GM23248 (cell line): Measurements from ENCODE around the gene TBC1D3B. TPM values are rescaled to one million over a fixed set of nuclear protein-coding genes. Genes with fewer than 3 reads are reported as not detected.
"Not testable (repeated sequence)": the region's sequence is repeated elsewhere in the genome, so short reads cannot be mapped to it uniquely, and the experiment has no call there.

Experiments
- DNase-seq: peaks from one replicate; pipeline ENCODE4 v3.0.0-alpha.2; 2015
- H2AFZ ChIP-seq: fragments of 200-600 bp; sonication (generic); 2 replicates; pipeline ENCODE4 v1.6.1; 2016; ENCODE audit warnings: antibody characterized with exemption
- H3F3A ChIP-seq: fragments of 200-600 bp; sonication (generic); 2 replicates; pipeline ENCODE4 v1.6.1; 2016; ENCODE audit warnings: mild to moderate bottlenecking, antibody characterized with exemption, mixed run types; ENCODE audit not compliant: insufficient read depth
- H3K27ac ChIP-seq: fragments of 200-600 bp; sonication (generic); 2 replicates; pipeline ENCODE4 v1.5.1; 2016; ENCODE audit warnings: mild to moderate bottlenecking
- H3K27me3 ChIP-seq: fragments of 200-600 bp; sonication (generic); replicated peaks from 2 replicates; pipeline ENCODE4 v1.6.1; 2016; ENCODE audit warnings: mild to moderate bottlenecking; ENCODE audit not compliant: insufficient read depth
- H3K36me3 ChIP-seq: fragments of 200-600 bp; sonication (generic); 2 replicates; pipeline ENCODE4 v1.6.1; 2016; ENCODE audit warnings: low read depth, mild to moderate bottlenecking
- H3K4me1 ChIP-seq: fragments of 200-600 bp; sonication (generic); 2 replicates; pipeline ENCODE4 v1.6.1; 2016; ENCODE audit warnings: mild to moderate bottlenecking; ENCODE audit not compliant: insufficient read depth
- H3K4me2 ChIP-seq: fragments of 200-600 bp; sonication (generic); one replicate; pipeline ENCODE4 v1.6.1; 2016; ENCODE audit warnings: mild to moderate bottlenecking; ENCODE audit not compliant: unreplicated experiment
- H3K4me3 ChIP-seq: fragments of 200-600 bp; sonication (generic); 2 replicates; pipeline ENCODE4 v1.5.1; 2016; ENCODE audit warnings: mild to moderate bottlenecking
- H3K79me2 ChIP-seq: fragments of 200-600 bp; sonication (generic); 2 replicates; pipeline ENCODE4 v1.6.1; 2016; ENCODE audit warnings: mild to moderate bottlenecking; ENCODE audit not compliant: insufficient read depth
- H3K9ac ChIP-seq: fragments of 200-600 bp; sonication (generic); 2 replicates; pipeline ENCODE4 v1.6.1; 2016; ENCODE audit warnings: mild to moderate bottlenecking
- H3K9me2 ChIP-seq: fragments of 200-600 bp; sonication (generic); 2 replicates; pipeline ENCODE4 v1.6.1; 2016; ENCODE audit warnings: mixed run types, mild to moderate bottlenecking, moderate library complexity; ENCODE audit not compliant: insufficient read depth
- H3K9me3 ChIP-seq: fragments of 200-600 bp; sonication (generic); one replicate; pipeline ENCODE4 v1.6.1; 2017; ENCODE audit warnings: low read depth
- H4K20me1 ChIP-seq: fragments of 200-600 bp; sonication (generic); 2 replicates; pipeline ENCODE4 v1.6.0; 2016; ENCODE audit not compliant: insufficient read depth
- EZH2 ChIP-seq: fragments of 200-600 bp; sonication (generic); IDR thresholded peaks from 2 replicates; pipeline ENCODE4 v1.6.1; 2018; ENCODE audit warnings: antibody characterized with exemption, mild to moderate bottlenecking; ENCODE audit not compliant: insufficient read depth, poor library complexity, severe bottlenecking
- EZH2phosphoT487 ChIP-seq: fragments of 200-600 bp; sonication (generic); IDR thresholded peaks from 2 replicates; pipeline ENCODE4 v1.6.1; 2018; ENCODE audit warnings: antibody characterized with exemption, moderate library complexity, mild to moderate bottlenecking, low read depth; ENCODE audit not compliant: insufficient read depth
- WGBS, 2 experiments: methylation state at CpG; one replicate each; pipeline ENCODE4 v1.1.6; 2015 to 2017; ENCODE audit warnings: low lambda C conversion rate in 2 of 2, low coverage in 1 of 2; ENCODE audit errors: missing lambda C conversion rate in 2 of 2; 5-methylcytosine and 5-hydroxymethylcytosine counted together
- in situ Hi-C: fragments of 300-500 bp; cut with MboI; formaldehyde crosslinking; loops from 2 replicates; pipeline ENCODE4 v1.15.0; 2020
- polyA plus RNA-seq: library from polyadenylated mRNA; unstranded; fragments of >200 nt; fragmentation: Nextera tagmentation; extraction: Ambion mirVana; gene quantifications from 2 replicates; pipeline ENCODE4 v1.2.1, GENCODE V29; 2016
- total RNA-seq: library from RNA; depleted of rRNA; stranded (reverse); fragments of >200 nt; shearing (Covaris generic); gene quantifications from 2 replicates; pipeline ENCODE4 v1.2.3, GENCODE V29; 2014

TBC1D3B gene
- total and polyA plus RNA-seq, 2 experiments from 2014 or later, result 0.64 TPM; not detected in 1

GRCh38 chr17:36214918-36215317, 38.5 kb upstream of the TBC1D3B start:
- Histone ChIP-seq H3K4me2 (no peak overlapping the region), H3K9me2 (no peaks in the 10 kb centered on the region), H3K9ac (no peak overlapping the region), H3K27ac (no peak overlapping the region), H2AFZ (no peak overlapping the region), H3K4me3 (no peak overlapping the region), H3K79me2 (no peaks in the 10 kb centered on the region), H3K9me3 (no peaks in the 10 kb centered on the region), H3K36me3 (no peaks in the 10 kb centered on the region), H3K27me3 (peaks cover 14% of the 10 kb centered on the region), H4K20me1 (no peaks in the 10 kb centered on the region), H3K4me1 (no peaks in the 10 kb centered on the region), H3F3A (no peaks in the 10 kb centered on the region)
- TF ChIP-seq EZH2, result no peak
- TF ChIP-seq EZH2phosphoT487, result no peak
- no peak for DNase-seq
- in situ Hi-C loops, result no loop called here

- TF ChIP-seq EZH2phosphoT487, result no peak
- no peak for TF ChIP-seq EZH2
- Histone ChIP-seq H3K9me3 (no peaks in the 10 kb centered on the region), H4K20me1 (no peaks in the 10 kb centered on the region), H3K4me2 (no peak overlapping the region), H3F3A (no peaks in the 10 kb centered on the region), H3K9ac (no peak overlapping the region), H2AFZ (no peak overlapping the region), H3K36me3 (no peaks in the 10 kb centered on the region), H3K4me1 (no peaks in the 10 kb centered on the region), H3K79me2 (no peaks in the 10 kb centered on the region), H3K9me2 (no peaks in the 10 kb centered on the region), H3K27ac (no peak overlapping the region), H3K27me3 (peaks cover 16% of the 10 kb centered on the region), H3K4me3 (no peak overlapping the region)
- no peak for DNase-seq
- in situ Hi-C loops, result no loop called here
- WGBS, 2 experiments, result 40 to 51% methylated on average over 3 of the region's 3 CpGs
These were observed 37.3 kb upstream of the TBC1D3B start for GRCh38 chr17:36213695-36214094.

GRCh38 chr17:36212966-36213365, 36.5 kb upstream of the TBC1D3B start:
- TF ChIP-seq EZH2phosphoT487, result no peak
- TF ChIP-seq EZH2, result no peak
- Histone ChIP-seq H3K27ac (no peak overlapping the region), H3K9me3 (no peaks in the 10 kb centered on the region), H3K4me1 (no peaks in the 10 kb centered on the region), H3K79me2 (no peaks in the 10 kb centered on the region), H3K4me3 (no peak overlapping the region), H3K36me3 (no peaks in the 10 kb centered on the region), H2AFZ (no peak overlapping the region), H3K9ac (no peak overlapping the region), H4K20me1 (no peaks in the 10 kb centered on the region), H3K9me2 (no peaks in the 10 kb centered on the region), H3K4me2 (no peak overlapping the region), H3F3A (no peaks in the 10 kb centered on the region), H3K27me3 (peaks cover 16% of the 10 kb centered on the region)
- in situ Hi-C loops, result no loop called here
- DNase-seq, result no peak
- 58 to 60% methylated on average over 3 of the region's 3 CpGs for WGBS, 2 experiments

GRCh38 chr17:36212272-36212605, 35.8 kb upstream of the TBC1D3B start:
- no peak overlapping the region for H3K4me3 ChIP-seq
- no peaks in the 10 kb centered on the region for H3K9me2 ChIP-seq
- no peak overlapping the region for H3K27ac ChIP-seq
- no peak for TF ChIP-seq EZH2
- TF ChIP-seq EZH2phosphoT487, result no peak
- H3K9me3 ChIP-seq, result no peaks in the 10 kb centered on the region
- no peaks in the 10 kb centered on the region for H3K4me1 ChIP-seq
- H3K9ac ChIP-seq, result no peak overlapping the region
- no peaks in the 10 kb centered on the region for H3K36me3 ChIP-seq
- WGBS, 2 experiments, result 23 to 24% methylated on average over 4 of the region's 4 CpGs
- no peak for DNase-seq
- H3K4me2 ChIP-seq, result no peak overlapping the region
- in situ Hi-C loops, result no loop called here
- no peak overlapping the region for H2AFZ ChIP-seq
- no peaks in the 10 kb centered on the region for H3F3A ChIP-seq
- H3K27me3 ChIP-seq, result peaks cover 16% of the 10 kb centered on the region
- H4K20me1 ChIP-seq, result no peaks in the 10 kb centered on the region
- no peaks in the 10 kb centered on the region for H3K79me2 ChIP-seq

- H3K79me2 ChIP-seq, H3K27ac ChIP-seq, H4K20me1 ChIP-seq, H3K9me3 ChIP-seq, H3K9me2 ChIP-seq, H3K4me2 ChIP-seq, H3K4me3 ChIP-seq, DNase-seq, in situ Hi-C loops, H3K4me1 ChIP-seq, H3F3A ChIP-seq, H3K9ac ChIP-seq, H3K36me3 ChIP-seq, H2AFZ ChIP-seq: not testable (repeated sequence)
- WGBS, 2 experiments, result 27 to 33% methylated on average over 10 of the region's 10 CpGs
- H3K27me3 ChIP-seq, result peaks cover 16% of the 10 kb centered on the region
These were observed 35.2 kb upstream of the TBC1D3B start for GRCh38 chr17:36211484-36212271.

GRCh38 chr17:36210439-36211211, 34.2 kb upstream of the TBC1D3B start, which contains the start of gene CCL4L2:
Gene CCL4L2, plus strand, starts transcription at chr17:36211063.
- H3K4me3 ChIP-seq, H3F3A ChIP-seq, H3K27ac ChIP-seq, H2AFZ ChIP-seq, H4K20me1 ChIP-seq, H3K36me3 ChIP-seq, H3K4me1 ChIP-seq, H3K4me2 ChIP-seq, H3K9ac ChIP-seq, DNase-seq, in situ Hi-C loops, H3K9me3 ChIP-seq, H3K9me2 ChIP-seq, H3K79me2 ChIP-seq: not testable (repeated sequence)
- WGBS, 2 experiments, result 52 to 59% methylated on average over 7 of the region's 7 CpGs
- H3K27me3 ChIP-seq, result peaks cover 16% of the 10 kb centered on the region
